WERI-Rb-1 (cell line): ENCODE measurements around the gene GON7.

Source experiments
- DNase-seq: peaks from one replicate; pipeline ENCODE4 v3.0.0-alpha.2; 2020
- H3K27ac ChIP-seq: fragments of 250-450 bp; sonication (Bioruptor Pico); 2 replicates; pipeline ENCODE4 v1.5.1; 2020; ENCODE audit warnings: mild to moderate bottlenecking, moderate library complexity
- H3K27me3 ChIP-seq: fragments of 250-450 bp; sonication (Bioruptor Pico); 2 replicates; pipeline ENCODE4 v1.5.1; 2021; ENCODE audit warnings: mild to moderate bottlenecking, low read depth, moderate library complexity; ENCODE audit not compliant: insufficient read depth, severe bottlenecking
- H3K36me3 ChIP-seq: fragments of 250-450 bp; sonication (Bioruptor Pico); 2 replicates; pipeline ENCODE4 v1.5.1; 2020; ENCODE audit warnings: mild to moderate bottlenecking, moderate library complexity
- H3K4me3 ChIP-seq: 2 replicates; pipeline ENCODE4 v1.5.1; 2011; ENCODE audit warnings: low read depth, mild to moderate bottlenecking, control low read depth, low read length
- H3K9me3 ChIP-seq: fragments of 250-450 bp; sonication (Bioruptor Pico); 2 replicates; pipeline ENCODE4 v1.5.1; 2021; ENCODE audit warnings: mild to moderate bottlenecking, moderate library complexity; ENCODE audit not compliant: severe bottlenecking
- TF ChIP-seq, protein P1 (sequence below): IDR thresholded peaks from 2 replicates; pipeline ENCODE4 v1.5.1; 2011; ENCODE audit warnings: low read depth, mild to moderate bottlenecking, control low read depth, inconsistent platforms, low read length

The GON7 gene

DNA sequence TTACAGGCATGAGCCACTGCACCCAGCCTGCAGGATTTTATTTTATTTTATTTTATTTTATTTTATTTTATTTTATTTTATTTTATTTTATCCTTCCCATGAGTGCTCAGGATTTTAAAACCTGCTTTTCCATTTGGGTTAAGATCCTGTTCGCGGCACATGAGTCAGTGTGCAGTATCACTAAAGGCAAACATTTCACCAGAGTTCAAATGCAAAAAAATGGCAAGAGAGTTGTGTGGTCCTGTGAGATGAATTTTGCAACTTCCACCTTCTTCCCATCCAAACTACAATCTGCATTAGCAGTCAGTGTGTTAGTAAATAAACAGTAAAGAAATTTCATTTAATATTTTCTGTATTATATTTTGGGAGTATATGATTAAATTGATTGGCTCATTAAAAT, 51.2 kb downstream of the GON7 start:
- Histone ChIP-seq H3K4me3 (no peak overlapping the region), H3K9me3 (no peaks in the 10 kb centered on the region), H3K27ac (no peak overlapping the region), H3K27me3 (no peaks in the 10 kb centered on the region), H3K36me3 (no peaks in the 10 kb centered on the region)
- TF ChIP-seq, protein P1, sequence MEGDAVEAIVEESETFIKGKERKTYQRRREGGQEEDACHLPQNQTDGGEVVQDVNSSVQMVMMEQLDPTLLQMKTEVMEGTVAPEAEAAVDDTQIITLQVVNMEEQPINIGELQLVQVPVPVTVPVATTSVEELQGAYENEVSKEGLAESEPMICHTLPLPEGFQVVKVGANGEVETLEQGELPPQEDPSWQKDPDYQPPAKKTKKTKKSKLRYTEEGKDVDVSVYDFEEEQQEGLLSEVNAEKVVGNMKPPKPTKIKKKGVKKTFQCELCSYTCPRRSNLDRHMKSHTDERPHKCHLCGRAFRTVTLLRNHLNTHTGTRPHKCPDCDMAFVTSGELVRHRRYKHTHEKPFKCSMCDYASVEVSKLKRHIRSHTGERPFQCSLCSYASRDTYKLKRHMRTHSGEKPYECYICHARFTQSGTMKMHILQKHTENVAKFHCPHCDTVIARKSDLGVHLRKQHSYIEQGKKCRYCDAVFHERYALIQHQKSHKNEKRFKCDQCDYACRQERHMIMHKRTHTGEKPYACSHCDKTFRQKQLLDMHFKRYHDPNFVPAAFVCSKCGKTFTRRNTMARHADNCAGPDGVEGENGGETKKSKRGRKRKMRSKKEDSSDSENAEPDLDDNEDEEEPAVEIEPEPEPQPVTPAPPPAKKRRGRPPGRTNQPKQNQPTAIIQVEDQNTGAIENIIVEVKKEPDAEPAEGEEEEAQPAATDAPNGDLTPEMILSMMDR, result no peak
- DNase-seq, result no peak

DNA sequence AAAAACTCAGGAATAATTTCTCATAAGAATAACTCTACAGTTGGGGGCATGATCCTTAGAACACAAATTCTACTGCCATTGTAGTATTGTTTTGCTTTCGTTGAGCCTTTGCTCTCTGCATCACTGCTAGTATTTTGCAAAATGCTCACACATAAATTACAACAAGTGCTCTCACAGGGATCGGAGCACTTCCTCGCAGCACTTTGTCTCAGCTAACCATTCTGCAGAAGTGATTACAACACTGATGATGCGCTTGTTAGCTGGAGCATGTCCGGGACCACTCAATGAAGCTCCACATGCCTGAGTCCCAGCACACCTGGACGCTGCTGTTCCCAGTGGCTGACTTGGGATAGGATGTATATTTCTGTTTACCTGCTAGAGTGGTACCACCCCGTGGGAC, 53.7 kb downstream of the GON7 start:
- TF ChIP-seq, protein P1, result no peak
- H3K27ac ChIP-seq, result no peak overlapping the region

More for the DNA sequence above, 53.7 kb downstream of the GON7 start:
- Histone ChIP-seq H3K36me3 (no peaks in the 10 kb centered on the region), H3K9me3 (no peaks in the 10 kb centered on the region), H3K4me3 (no peak overlapping the region), H3K27me3 (no peaks in the 10 kb centered on the region)
- DNase-seq, result no peak
